ENCODE measurements around the gene PLCB3. TPM values are rescaled to one million over a fixed set of nuclear protein-coding genes. Genes with fewer than 3 reads are reported as not detected.

Gene PLCB3
- total and polyA plus RNA-seq, 2 donors (not counting 3 experiments of a cell fraction or from before 2014, with no cell fraction given), result 32.3 to 61.1 TPM

GRCh38 chr11:64203421-64204079, 47.8 kb upstream of the PLCB3 start:
- no peak for DNase-seq (ENCODE audit: low read depth, low spot score)
- H3K79me2 ChIP-seq (ENCODE audit: control insufficient read depth, insufficient read depth, low read length), result peaks cover 3% of the 10 kb centered on the region
- ChIA-PET POLR2A (no interaction called here), CTCF (interaction anchor here (0.8 to 11.5 kb wide), 17 partner anchors 11 to 150 kb away, joined by 3 to 413 read pairs (median 16); partner anchors contain the start of genes BAD, CATSPERZ, ESRRA and FKBP2)
- H3K9me1 ChIP-seq (replicated peaks; ENCODE audit: control insufficient read depth, extremely low read depth, insufficient read depth, low read length), result no peaks in the 10 kb centered on the region
- peaks cover 29% of the 10 kb centered on the region for H3K4me1 ChIP-seq (ENCODE audit: control insufficient read depth, extremely low read depth, insufficient read depth, low read length)
- no peak overlapping the region for H3K4me3 ChIP-seq (replicated peaks in 1 of 3; ENCODE audit: insufficient read depth in 1 of 3, low read depth in 1 of 3, low read length in 3 of 3)
- no peak overlapping the region for H3K4me2 ChIP-seq (ENCODE audit: insufficient read depth, low read length)
- no peak overlapping the region for H3K9ac ChIP-seq (replicated peaks; ENCODE audit: extremely low read depth, insufficient read depth, low read length)
- no peaks in the 10 kb centered on the region for H4K20me1 ChIP-seq (replicated peaks; ENCODE audit: control insufficient read depth, extremely low read depth, insufficient read depth, low read length)
- H3K27ac ChIP-seq (ENCODE audit: insufficient read depth, low read depth, low read length), result no peak overlapping the region
- intact Hi-C loops (cut with micrococcal nuclease) (loop anchor here (1.0 kb wide), 2 partner anchors 67 to 98 kb away; no protein-coding TSS in a partner anchor), dilution Hi-C loops (cut with MboI; ENCODE audit: extremely low pct_ligation_motif_present, low sequenced_read_pairs) (no loop called here)
- H3K27me3 ChIP-seq (ENCODE audit: control insufficient read depth in 2 of 2, insufficient read depth in 2 of 2, low read length in 2 of 2), result no peaks in the 10 kb centered on the region
- no peak for FAIRE-seq
- peaks cover 14 to 32% of the 10 kb centered on the region in 2 experiments for H3K36me3 ChIP-seq (ENCODE audit: control insufficient read depth in 2 of 2, extremely low read depth in 1 of 2, insufficient read depth in 2 of 2, low read length in 2 of 2)
- no peak overlapping the region for H2AFZ ChIP-seq (ENCODE audit: low read depth, low read length)
- BruUV-seq (replicated peaks), result no TSS peak
- no peak for TF ChIP-seq JUN (IDR thresholded peaks at IDR 0.05; ENCODE audit: borderline replicate concordance, insufficient read depth, insufficient read length, low read depth)
- TF ChIP-seq EZH2 (IDR thresholded peaks at IDR 0.05; ENCODE audit: borderline replicate concordance, low read depth, low read length, severe bottlenecking), result no peak
- TF ChIP-seq FOS (IDR thresholded peaks at IDR 0.05; ENCODE audit: borderline replicate concordance, insufficient read depth, low read length), result no peak
- no peak for TF ChIP-seq GATA2 (IDR thresholded peaks at IDR 0.05; ENCODE audit: insufficient read depth, insufficient read length, low read depth, low read length)
- TF ChIP-seq MAX (IDR thresholded peaks at IDR 0.05; ENCODE audit: insufficient read depth, insufficient read length), result no peak
- no peak for TF ChIP-seq MYC (IDR thresholded peaks at IDR 0.05; ENCODE audit: low read depth, low read length)
- no peaks in the 10 kb centered on the region for H3K9me3 ChIP-seq (replicated peaks; ENCODE audit: control insufficient read depth, insufficient read depth, low read length)

GRCh38 chr11:64204080-64204440, 47.3 kb upstream of the PLCB3 start:
- TF ChIP-seq MAX (IDR thresholded peaks at IDR 0.05; ENCODE audit: insufficient read depth, insufficient read length) (no peak), CTCF (IDR thresholded peaks at IDR 0.05; ENCODE audit: extremely low read depth in 1 of 2, insufficient read depth in 1 of 2, low read depth in 1 of 2, low read length in 2 of 2) (no peak), POLR2A (IDR thresholded peaks at IDR 0.05; ENCODE audit: low read depth, low read length) (peak; percentile 6), MYC (IDR thresholded peaks at IDR 0.05; ENCODE audit: low read depth, low read length) (no peak)
- POLR2A ChIA-PET, result interaction anchor here (0.7 kb wide), 1 partner anchor 66 kb away, joined by 4 read pairs; no protein-coding TSS in a partner anchor
- H2AFZ ChIP-seq (ENCODE audit: low read depth, low read length), result no peak overlapping the region
- BruUV-seq (replicated peaks), result TSS peak; percentile 61
- H3K79me2 ChIP-seq (ENCODE audit: control insufficient read depth, insufficient read depth, low read length), result peaks cover 8% of the 10 kb centered on the region
- H3K9me3 ChIP-seq (replicated peaks; ENCODE audit: control insufficient read depth, insufficient read depth, low read length), result no peaks in the 10 kb centered on the region
- H4K20me1 ChIP-seq (replicated peaks; ENCODE audit: control insufficient read depth, extremely low read depth, insufficient read depth, low read length), result no peaks in the 10 kb centered on the region
- CTCF ChIA-PET, result interaction anchor here (0.6 to 11.5 kb wide), 36 partner anchors 8 to 153 kb away, joined by 3 to 413 read pairs (median 8); partner anchors contain the start of genes BAD, CATSPERZ, DNAJC4 and ESRRA
- DNase-seq (ENCODE audit: low read depth, low spot score), result no peak
- no peaks in the 10 kb centered on the region for H3K27me3 ChIP-seq (ENCODE audit: control insufficient read depth in 2 of 2, insufficient read depth in 2 of 2, low read length in 2 of 2)
- H3K9me1 ChIP-seq (replicated peaks; ENCODE audit: control insufficient read depth, extremely low read depth, insufficient read depth, low read length), result no peaks in the 10 kb centered on the region
- H3K27ac ChIP-seq (ENCODE audit: insufficient read depth, low read depth, low read length), result no peak overlapping the region
- no peak overlapping the region for H3K4me2 ChIP-seq (ENCODE audit: insufficient read depth, low read length)
- intact Hi-C loops (cut with micrococcal nuclease), result loop anchor here (1.0 kb wide), 2 partner anchors 66 to 97 kb away; no protein-coding TSS in a partner anchor
- peaks cover 34% of the 10 kb centered on the region for H3K4me1 ChIP-seq (ENCODE audit: control insufficient read depth, extremely low read depth, insufficient read depth, low read length)
- H3K36me3 ChIP-seq (ENCODE audit: control insufficient read depth in 2 of 2, extremely low read depth in 1 of 2, insufficient read depth in 2 of 2, low read length in 2 of 2), result peaks cover 14 to 32% of the 10 kb centered on the region in 2 experiments
- no peak for FAIRE-seq
- no peak overlapping the region for H3K4me3 ChIP-seq (replicated peaks in 1 of 3; ENCODE audit: insufficient read depth in 1 of 3, low read depth in 1 of 3, low read length in 3 of 3)
- H3K9ac ChIP-seq (replicated peaks; ENCODE audit: extremely low read depth, insufficient read depth, low read length), result no peak overlapping the region
- dilution Hi-C loops (cut with MboI; ENCODE audit: extremely low pct_ligation_motif_present, low sequenced_read_pairs), result no loop called here

Measured in endothelial cell of umbilical vein (primary cell).